Esophagus squamous epithelium (tissue), 5 donors: ENCODE results near the gene ARL5A. TPM values are rescaled to one million over a fixed set of nuclear protein-coding genes. Genes with fewer than 3 reads are reported as not detected.

Experiments used
- DNase-seq: peaks from one replicate; lab custom pipeline; 2025; lab: John Stamatoyannopoulos, UW
- H3K27ac ChIP-seq, 4 donors: fragments of 200-600 bp; sonication (generic); one replicate each; pipeline ENCODE4 v1.5.1; 2016 to 2019; ENCODE audit warnings: mild to moderate bottlenecking in 1 of 4
- H3K27me3 ChIP-seq, 4 donors: fragments of 200-600 bp; sonication (generic); 1 replicate in 3 of 4; 2 replicates in 1 of 4; pipeline versions ENCODE4 v1.5.1 to v1.6.0; 2017 to 2021; ENCODE audit warnings: antibody characterized with exemption in 1 of 4
- H3K36me3 ChIP-seq, 3 donors: fragments of 200-600 bp; sonication (generic); one replicate each; pipeline ENCODE4 v1.5.1; 2016 to 2019
- H3K4me1 ChIP-seq, 3 donors: fragments of 200-600 bp; sonication (generic); one replicate each; pipeline ENCODE4 v1.5.1; 2017 to 2019
- H3K4me3 ChIP-seq, 4 donors: fragments of 200-600 bp; sonication (generic); 1 replicate in 3 of 4; 2 replicates in 1 of 4; pipeline ENCODE4 v1.5.1; 2016 to 2019; ENCODE audit warnings: mild to moderate bottlenecking in 2 of 4, moderate library complexity in 1 of 4
- H3K9me3 ChIP-seq, 3 donors: fragments of 200-600 bp; sonication (generic); one replicate each; pipeline ENCODE4 v1.5.1; 2016 to 2019
- POLR2A ChIP-seq, 4 donors: fragments of 450-650 bp; IDR thresholded peaks; one replicate each; pipeline ENCODE4 v1.6.1; 2017; ENCODE audit warnings: antibody characterized with exemption in 4 of 4, mild to moderate bottlenecking in 4 of 4, moderate library complexity in 3 of 4
- WGBS, 2 donors: methylation state at CpG; one replicate each; pipeline ENCODE4 v1.1.5; 2018; 5-methylcytosine and 5-hydroxymethylcytosine counted together
- intact Hi-C: fragments of 100-400 bp; cut with DNase I; formaldehyde crosslinking; loops from one replicate; pipeline ENCODE4 v1.15.0; 2022
- total RNA-seq, 4 donors: library from RNA; depleted of rRNA; stranded (reverse); fragments of >200 nt; gene quantifications; one replicate each; pipeline ENCODE4 v1.1.0, GENCODE V29; 2016
- TF ChIP-seq, protein P1 (sequence below), 6 experiments: fragments of 450-650 bp in 4 of 6; fragments of 200-600 bp in 2 of 6; sonication (generic) in 2 of 6; IDR thresholded peaks; one replicate each; pipeline ENCODE4 v1.5.1; 2016 to 2019; ENCODE audit warnings: antibody characterized with exemption in 6 of 6, mild to moderate bottlenecking in 4 of 6, moderate library complexity in 4 of 6
- donor health status: DM: yes; HTN: yes; CAD: no.

The ARL5A gene
- total RNA-seq, 4 donors from 2014 or later = 41.8 to 81.5 (median 47.2) TPM

DNA sequence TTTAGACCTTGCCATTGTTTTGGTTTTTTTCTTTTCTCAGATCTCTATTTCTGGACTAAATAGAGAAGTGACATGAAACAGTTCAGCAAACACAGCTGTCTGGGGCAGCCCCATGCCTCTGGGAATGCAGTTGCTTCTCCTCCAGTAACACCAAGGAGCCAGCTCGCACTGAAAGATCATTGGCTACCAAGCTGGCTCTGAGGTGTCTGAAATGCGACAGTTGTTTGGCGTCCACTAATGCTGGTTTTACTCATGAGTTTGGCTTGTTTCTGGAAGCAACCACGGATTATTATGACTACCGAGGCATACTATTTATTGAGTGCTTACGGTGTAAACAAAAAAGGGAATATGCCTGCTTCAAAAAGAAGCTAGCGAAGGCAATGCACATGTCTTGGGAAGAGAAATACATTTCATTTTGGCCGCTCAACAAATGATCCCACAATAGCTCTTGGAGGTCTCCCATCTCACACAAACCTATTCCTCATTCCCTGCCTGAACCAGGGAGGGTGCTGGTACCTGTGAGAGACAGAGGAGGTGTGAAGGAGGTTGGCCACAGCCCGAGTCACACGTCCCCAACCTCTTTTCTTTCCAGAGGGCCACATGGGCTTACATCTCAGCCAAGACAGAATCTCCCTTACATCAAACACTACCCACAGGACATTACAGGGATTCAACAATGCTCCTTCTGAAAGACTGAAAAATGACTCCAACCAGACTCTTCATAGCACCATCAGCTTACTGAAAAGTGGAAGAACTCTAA is 56.4 kb downstream of the ARL5A start:
- no peaks in the 10 kb centered on the region for H3K27me3 ChIP-seq
- no peak for TF ChIP-seq POLR2A (IDR thresholded peaks at IDR 0.05)
- TF ChIP-seq, protein P1, sequence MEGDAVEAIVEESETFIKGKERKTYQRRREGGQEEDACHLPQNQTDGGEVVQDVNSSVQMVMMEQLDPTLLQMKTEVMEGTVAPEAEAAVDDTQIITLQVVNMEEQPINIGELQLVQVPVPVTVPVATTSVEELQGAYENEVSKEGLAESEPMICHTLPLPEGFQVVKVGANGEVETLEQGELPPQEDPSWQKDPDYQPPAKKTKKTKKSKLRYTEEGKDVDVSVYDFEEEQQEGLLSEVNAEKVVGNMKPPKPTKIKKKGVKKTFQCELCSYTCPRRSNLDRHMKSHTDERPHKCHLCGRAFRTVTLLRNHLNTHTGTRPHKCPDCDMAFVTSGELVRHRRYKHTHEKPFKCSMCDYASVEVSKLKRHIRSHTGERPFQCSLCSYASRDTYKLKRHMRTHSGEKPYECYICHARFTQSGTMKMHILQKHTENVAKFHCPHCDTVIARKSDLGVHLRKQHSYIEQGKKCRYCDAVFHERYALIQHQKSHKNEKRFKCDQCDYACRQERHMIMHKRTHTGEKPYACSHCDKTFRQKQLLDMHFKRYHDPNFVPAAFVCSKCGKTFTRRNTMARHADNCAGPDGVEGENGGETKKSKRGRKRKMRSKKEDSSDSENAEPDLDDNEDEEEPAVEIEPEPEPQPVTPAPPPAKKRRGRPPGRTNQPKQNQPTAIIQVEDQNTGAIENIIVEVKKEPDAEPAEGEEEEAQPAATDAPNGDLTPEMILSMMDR (IDR thresholded peaks at IDR 0.05) = no peak
- DNase-seq = no peak
- intact Hi-C loops = no loop called here
- H3K9me3 ChIP-seq = no peaks in the 10 kb centered on the region
- peaks cover 3 to 18% (median 7%) of the 10 kb centered on the region in 3 donors for H3K4me1 ChIP-seq
- peaks cover 0 to 11% (median 0%) of the 10 kb centered on the region in 3 donors for H3K36me3 ChIP-seq
- no peak overlapping the region for H3K4me3 ChIP-seq
- 71 to 79% methylated on average over 10 of the region's 10 CpGs for WGBS, 2 donors
- H3K27ac ChIP-seq = peak overlapping the region in 1 of 4 donors; percentile 18

DNA sequence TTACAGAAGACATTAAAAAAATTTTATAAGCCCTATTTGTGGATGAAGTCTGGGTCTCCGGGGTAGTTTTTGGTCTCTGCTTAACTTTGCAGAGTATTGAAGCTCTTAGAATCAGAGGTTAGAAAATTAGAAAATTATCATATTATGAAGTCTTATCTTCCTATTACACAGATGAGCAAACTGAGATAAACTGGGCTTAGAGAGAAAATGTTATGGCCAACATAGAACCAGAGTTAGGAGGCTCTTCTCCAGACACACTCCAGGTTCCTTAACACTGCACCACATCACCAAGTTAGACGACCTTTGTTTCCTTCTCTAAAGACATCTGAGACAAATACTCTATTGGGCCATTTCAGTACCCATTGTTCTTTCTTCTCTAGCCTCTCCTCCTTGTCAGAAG is 57.2 kb downstream of the ARL5A start:
- H3K9me3 ChIP-seq = no peaks in the 10 kb centered on the region
- H3K4me3 ChIP-seq = no peak overlapping the region
- no peak for TF ChIP-seq POLR2A (IDR thresholded peaks at IDR 0.05)
- TF ChIP-seq, protein P1 (IDR thresholded peaks at IDR 0.05) = no peak
- peaks cover 0 to 3% (median 0%) of the 10 kb centered on the region in 3 donors for H3K36me3 ChIP-seq
- peaks cover 3 to 18% (median 7%) of the 10 kb centered on the region in 3 donors for H3K4me1 ChIP-seq
- WGBS, 2 donors = 80 to 85% methylated on average over 2 of the region's 2 CpGs
- no peak overlapping the region for H3K27ac ChIP-seq
- no peaks in the 10 kb centered on the region for H3K27me3 ChIP-seq
- no peak for DNase-seq
- intact Hi-C loops = no loop called here

DNA sequence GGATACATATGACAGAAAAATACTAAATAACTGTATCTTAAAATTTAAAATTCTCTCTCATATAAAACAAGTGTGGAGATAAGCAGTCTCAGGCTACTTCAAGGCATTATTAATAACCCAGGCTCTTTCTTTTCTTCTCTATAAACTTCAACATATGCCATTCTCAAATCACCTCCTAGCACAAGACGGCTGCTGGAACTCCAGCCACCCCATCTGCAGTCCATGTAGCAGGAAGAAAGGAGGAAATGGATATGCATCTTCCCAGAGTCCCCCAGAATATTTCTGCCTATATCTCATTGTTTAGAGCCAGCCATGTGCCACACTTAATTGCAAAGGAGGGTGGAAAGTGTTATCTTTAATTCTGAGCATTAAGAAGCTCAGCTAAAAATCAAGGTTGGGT is 58.6 kb downstream of the ARL5A start:
- Histone ChIP-seq H3K4me1 (peaks cover under 1 to 12% (median under 1%) of the 10 kb centered on the region in 3 donors), H3K9me3 (no peaks in the 10 kb centered on the region), H3K4me3 (no peak overlapping the region), H3K27ac (no peak overlapping the region), H3K36me3 (no peaks in the 10 kb centered on the region), H3K27me3 (no peaks in the 10 kb centered on the region)
- intact Hi-C loops = no loop called here
- TF ChIP-seq POLR2A (IDR thresholded peaks at IDR 0.05) = no peak
- TF ChIP-seq, protein P1 (IDR thresholded peaks at IDR 0.05) = no peak
- 100% methylated on average over 1 of the region's 1 CpG for WGBS, 2 donors
- DNase-seq = no peak

DNA sequence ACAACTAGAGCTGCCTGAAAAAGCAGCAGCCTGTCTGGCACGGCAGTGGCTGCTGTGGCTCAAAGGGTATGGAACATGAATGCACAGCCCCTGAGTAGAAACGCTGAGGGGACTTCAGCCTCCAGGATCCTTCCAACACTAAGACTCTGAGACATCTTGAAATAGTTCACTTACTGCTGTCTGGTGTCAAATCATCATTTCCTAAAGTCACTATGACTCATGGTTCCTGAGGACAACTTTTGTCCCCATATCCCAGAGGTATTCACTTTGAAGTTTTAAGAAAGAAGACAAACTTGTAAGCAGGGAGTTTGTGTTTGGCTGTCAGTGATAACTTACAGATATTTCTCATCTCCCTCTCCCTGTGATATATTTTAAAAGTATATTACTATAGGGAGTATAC is 60.7 kb downstream of the ARL5A start:
- H3K36me3 ChIP-seq = no peaks in the 10 kb centered on the region
- 54 to 76% methylated on average over 2 of the region's 2 CpGs for WGBS, 2 donors
- H3K9me3 ChIP-seq = no peaks in the 10 kb centered on the region
- intact Hi-C loops = no loop called here
- no peak overlapping the region for H3K27ac ChIP-seq
- H3K27me3 ChIP-seq = no peaks in the 10 kb centered on the region
- DNase-seq = no peak
- H3K4me1 ChIP-seq = peaks cover 0 to 4% (median 0%) of the 10 kb centered on the region in 3 donors
- no peak for TF ChIP-seq POLR2A (IDR thresholded peaks at IDR 0.05)
- TF ChIP-seq, protein P1 (IDR thresholded peaks at IDR 0.05) = no peak
- H3K4me3 ChIP-seq = no peak overlapping the region

DNA sequence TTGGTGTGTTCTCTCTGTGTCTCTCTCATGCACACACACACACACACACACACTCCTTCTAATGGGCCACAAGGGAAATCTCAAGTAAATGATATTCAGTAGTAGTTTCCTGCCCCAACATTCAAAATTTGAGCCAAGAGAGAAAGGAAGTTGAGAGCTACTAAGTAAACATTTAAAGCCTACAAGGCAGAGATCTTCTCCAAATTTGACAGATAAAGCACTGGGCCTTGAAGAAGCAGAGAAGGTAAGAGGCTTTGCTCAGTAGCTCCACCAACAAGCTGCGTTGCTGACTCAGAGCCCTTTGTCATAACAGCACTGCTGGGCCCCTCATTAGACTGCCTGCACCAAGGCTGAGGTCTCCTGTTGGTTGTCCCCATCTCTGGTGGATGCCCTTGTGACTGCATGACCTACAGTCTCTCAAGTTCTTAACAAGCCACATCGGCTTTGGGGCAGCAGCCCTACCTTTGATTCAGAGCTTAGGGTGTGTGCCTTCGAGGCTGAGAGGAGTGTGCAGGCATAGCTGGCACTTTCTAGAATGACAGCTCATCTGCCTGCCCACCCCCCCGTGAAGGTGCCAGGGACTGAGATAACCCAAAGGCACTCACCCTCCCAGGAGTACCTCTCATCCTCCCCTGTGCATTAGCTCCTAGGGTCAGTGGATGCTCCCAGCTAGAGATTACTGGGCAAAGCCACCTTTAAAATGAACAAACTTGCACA is 61.6 kb downstream of the ARL5A start:
- TF ChIP-seq, protein P1 (IDR thresholded peaks at IDR 0.05) = no peak
- TF ChIP-seq POLR2A (IDR thresholded peaks at IDR 0.05) = no peak
- 71 to 88% methylated on average over 2 to 3 of the region's 4 CpGs for WGBS, 2 donors
- no peaks in the 10 kb centered on the region for H3K4me1 ChIP-seq
- DNase-seq = no peak
- H3K4me3 ChIP-seq = no peak overlapping the region
- intact Hi-C loops = no loop called here
- no peaks in the 10 kb centered on the region for H3K27me3 ChIP-seq
- no peaks in the 10 kb centered on the region for H3K9me3 ChIP-seq
- no peak overlapping the region for H3K27ac ChIP-seq
- no peaks in the 10 kb centered on the region for H3K36me3 ChIP-seq
